ENCODE results near the gene MID2. TPM values are rescaled to one million over a fixed set of nuclear protein-coding genes. Genes with fewer than 3 reads are reported as not detected.
"Not testable (repeated sequence)": the region's sequence is repeated elsewhere in the genome, so short reads cannot be mapped to it uniquely, and the experiment has no call there.

Gene MID2
- total RNA-seq, 1 experiment from 2014 or later, result not detected

DNA sequence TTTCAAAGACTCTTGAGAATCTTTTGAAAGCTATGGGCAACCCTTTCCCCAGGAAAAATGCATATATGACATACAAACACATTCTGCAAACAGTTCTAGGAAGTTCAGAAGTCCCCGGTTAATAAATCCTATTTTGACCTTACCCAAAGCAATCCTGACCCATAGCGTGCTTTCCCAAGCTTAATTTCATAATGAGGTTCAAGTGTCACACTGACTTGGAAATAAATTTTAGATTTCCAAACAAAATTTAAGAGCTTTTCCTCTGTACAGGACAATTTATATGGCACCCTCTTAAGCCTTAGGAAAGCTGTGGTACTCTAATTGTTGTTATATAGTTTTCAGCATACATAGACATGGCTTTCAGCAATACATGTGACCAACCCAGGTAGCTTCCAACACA, 11.3 kb downstream of the MID2 start:
- no peak for DNase-seq (ENCODE audit: low spot score)
- in situ Hi-C loops (cut with HindIII; ENCODE audit: low sequenced_read_pairs), result no loop called here

DNA sequence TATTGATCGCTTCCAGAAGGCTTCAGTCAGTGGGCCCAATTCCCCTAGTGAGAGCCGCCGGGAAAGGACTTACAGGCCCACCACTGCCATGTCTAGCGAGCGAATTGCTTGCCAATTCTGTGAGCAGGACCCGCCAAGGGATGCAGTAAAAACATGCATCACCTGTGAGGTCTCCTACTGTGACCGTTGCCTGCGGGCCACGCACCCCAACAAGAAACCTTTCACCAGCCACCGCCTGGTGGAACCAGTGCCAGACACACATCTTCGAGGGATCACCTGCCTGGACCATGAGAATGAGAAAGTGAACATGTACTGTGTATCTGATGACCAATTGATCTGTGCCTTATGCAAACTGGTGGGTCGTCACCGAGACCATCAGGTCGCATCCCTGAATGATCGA, 15.3 kb downstream of the MID2 start:
- no peak for DNase-seq (ENCODE audit: low spot score)
- in situ Hi-C loops (cut with HindIII; ENCODE audit: low sequenced_read_pairs), result no loop called here

DNA sequence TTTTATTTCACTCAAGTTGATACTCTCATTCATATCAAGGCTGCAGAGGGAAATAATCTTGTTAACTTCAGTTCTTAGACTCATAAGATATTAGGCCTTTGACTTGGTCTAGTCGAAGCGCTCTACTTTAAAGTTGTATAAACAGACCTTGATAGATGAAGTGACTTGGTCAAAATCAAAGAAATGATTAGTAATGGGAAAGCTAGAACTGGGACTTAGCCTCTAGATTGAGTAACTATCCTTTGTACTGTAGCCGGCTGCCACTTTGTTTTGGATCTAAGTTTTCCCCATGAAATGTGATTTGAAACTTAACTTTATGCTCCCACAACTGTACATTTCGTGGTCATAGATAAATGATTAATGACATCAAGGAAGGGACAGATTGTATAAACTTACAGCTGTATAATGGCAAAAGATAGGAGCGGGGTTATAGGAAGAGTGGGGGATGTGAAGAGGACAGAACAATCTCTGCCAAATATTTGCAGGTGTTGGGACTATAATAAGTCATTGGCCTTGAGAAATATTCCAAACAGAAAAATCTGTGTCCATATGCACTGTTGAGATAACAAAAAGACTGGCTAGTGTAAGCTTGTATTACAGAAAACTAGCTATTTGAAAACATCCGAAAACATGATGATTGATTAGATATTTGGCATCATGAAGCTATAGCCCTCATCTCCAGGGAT, 17.2 kb downstream of the MID2 start:
- no peak for DNase-seq (ENCODE audit: low spot score)
- in situ Hi-C loops (cut with HindIII; ENCODE audit: low sequenced_read_pairs), result no loop called here

DNA sequence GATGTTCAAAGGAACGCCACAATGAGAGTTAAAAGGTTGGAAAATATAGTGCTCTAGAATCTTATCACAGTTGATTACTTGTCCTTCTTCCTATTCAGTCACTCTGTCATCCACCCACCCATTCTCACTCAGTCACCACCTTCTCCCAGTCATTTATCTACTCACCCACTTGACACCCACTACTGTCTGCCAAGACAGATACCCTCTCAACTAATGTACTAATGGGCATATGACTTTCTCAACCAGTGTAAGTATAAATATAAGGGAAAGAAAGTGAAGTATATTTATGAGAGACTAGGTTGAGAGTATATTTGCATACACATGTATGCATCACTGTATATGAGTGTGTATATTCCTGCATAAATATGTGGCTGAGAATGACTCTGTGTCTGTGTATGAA, 20.0 kb downstream of the MID2 start:
- in situ Hi-C loops (cut with HindIII; ENCODE audit: low sequenced_read_pairs), result no loop called here
- DNase-seq (ENCODE audit: low spot score), result no peak

DNA sequence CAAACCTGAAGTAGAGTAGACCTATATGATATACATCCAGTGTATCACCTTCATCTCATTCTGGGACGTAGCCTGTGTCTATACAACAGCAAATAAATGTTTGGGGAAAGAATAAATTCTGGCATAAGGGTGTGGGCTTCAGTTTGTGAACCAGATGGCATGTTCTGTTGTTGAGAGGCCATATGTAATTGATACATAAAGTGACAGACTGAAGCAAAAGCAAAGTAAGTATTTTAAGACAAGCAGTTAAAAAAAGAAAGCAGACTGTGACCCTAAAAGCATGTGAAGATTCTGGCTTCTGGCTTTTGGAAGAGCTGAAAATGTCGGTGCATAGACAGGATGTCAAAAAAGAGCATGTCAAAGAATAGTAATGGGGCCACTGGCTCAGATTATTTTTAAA, 22.9 kb downstream of the MID2 start:
- in situ Hi-C loops (cut with HindIII; ENCODE audit: low sequenced_read_pairs), result no loop called here
- no peak for DNase-seq (ENCODE audit: low spot score)

DNA sequence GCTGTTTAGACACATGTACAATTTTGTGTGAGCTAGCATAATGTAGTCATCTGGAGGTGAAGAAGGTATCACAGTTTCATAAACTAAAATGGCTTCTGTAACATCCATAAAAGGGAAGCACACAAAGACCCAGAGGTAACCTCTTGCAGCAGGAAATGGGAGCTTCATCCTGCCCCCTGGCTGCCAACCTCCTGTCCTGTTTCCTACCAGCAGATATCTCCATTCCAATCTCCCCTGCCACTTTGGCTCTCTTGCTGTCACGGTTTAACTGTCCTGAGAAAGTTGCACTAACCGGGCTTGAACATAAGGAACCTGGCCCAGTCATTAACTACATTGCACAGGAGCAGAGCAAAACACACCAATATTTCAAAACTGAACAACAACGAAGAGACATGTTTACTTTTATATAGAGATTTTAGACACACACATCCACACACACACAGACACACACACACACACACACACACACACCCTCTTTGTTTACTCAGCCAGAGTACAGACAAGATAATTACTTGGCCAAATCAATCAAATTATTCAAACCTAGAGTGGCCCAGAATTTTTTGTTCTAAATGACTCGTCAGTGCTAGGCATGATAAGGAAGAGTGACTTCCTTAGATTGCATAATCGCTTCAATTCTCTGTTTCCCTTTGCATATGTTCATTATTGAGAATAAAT, 24.2 kb downstream of the MID2 start:
- in situ Hi-C loops (cut with HindIII; ENCODE audit: low sequenced_read_pairs), result no loop called here
- DNase-seq (ENCODE audit: low spot score), result peak; percentile 40

DNA sequence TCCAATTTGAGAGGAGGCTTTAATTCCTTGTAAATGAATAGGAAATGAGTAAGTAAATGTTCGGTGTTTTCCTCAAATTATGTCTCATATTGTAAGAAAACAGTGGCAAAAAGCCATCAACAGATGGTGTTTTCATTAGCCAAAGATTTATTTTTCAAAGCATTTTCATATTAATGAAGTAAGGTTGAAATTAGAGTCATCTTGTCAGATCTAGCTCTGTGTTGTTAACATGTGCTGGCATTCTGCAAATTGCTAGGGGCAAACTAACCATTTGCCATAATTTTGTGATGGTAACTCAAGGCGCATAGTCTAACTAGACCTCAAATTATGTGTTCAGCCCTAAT, 24.7 kb downstream of the MID2 start:
- peak; percentile 47 for DNase-seq (ENCODE audit: low spot score)
- in situ Hi-C loops (cut with HindIII; ENCODE audit: low sequenced_read_pairs), result no loop called here

DNA sequence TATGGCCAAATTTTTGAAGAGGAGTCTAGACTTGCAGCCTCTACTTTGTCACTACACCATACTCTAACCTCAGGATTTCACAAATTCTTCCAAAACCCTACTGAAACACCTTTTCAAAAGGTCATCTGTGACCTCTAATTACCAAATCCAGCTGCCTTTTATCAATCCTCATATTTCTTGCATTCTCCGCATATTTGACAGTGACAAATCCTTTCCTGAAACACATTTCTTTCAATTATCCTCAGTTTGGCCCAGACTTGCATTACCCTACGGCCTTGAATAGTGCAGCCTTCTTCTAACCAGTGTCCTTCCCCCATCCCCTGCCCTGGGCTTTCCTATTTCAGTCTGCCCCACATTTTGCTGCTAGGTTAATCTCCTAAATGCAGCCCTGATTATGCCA, 25.5 kb downstream of the MID2 start:
- no peak for DNase-seq (ENCODE audit: low spot score)
- in situ Hi-C loops (cut with HindIII; ENCODE audit: low sequenced_read_pairs), result no loop called here

DNA sequence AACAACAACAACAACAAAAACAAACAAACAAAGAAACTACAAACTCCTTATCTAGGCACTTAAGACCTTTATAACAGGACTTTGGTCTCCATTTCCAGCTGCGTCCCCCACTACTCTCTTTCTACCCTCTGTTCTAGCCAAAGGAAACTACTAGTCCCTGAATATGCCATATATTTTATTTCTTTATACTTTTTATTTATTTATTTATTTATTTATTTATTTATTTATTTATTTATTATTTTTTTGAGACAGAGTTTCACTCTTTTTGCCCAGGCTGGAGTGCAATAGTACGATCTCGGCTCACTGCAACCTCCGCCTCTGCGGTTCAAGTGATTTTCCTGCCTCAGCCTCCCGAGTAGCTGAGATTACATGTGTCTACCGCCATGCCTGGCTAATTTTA, 26.0 kb downstream of the MID2 start:
- not testable (repeated sequence) for DNase-seq (ENCODE audit: low spot score)

DNA sequence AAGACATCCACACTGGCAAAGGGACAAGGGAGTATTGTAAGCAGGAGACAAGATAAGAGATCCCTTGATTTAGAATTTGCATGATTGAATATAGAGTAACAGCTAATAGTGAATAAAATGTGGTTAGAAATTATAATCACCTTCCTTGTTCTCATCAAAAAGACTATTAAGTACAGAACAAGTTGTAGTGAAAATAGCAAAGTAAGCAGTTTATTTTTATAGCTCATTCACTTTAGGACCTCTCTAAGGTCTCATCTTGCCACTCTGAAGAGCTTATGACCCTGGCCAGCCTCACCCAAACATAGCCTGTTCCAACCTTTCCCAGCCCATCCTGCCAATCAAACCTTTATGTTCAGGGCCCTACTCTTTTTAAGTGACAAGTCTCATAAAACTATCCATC, 30.6 kb downstream of the MID2 start:
- in situ Hi-C loops (cut with HindIII; ENCODE audit: low sequenced_read_pairs), result no loop called here
- no peak for DNase-seq (ENCODE audit: low spot score)

More for the DNA sequence above, 26.0 kb downstream of the MID2 start:
- in situ Hi-C loops (cut with HindIII; ENCODE audit: low sequenced_read_pairs), result not testable (repeated sequence)

DNA sequence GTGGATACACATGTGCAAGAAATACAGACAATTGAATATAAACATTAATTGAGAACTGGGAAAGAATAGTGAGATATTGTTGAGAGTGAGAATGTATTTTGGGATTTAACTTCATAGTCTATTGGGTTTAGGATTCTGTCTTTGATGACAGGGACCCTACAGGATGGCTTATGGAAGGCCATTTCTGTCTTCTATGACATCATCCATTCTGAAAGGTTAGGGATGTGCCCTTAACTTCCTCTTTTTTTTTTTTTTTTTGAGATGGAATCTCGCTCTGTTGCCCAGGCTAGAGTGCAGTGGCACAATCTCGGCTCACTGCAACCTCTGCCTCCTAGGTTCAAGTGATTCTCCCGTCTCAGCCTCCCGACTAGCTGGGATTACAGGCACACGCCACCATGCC, 31.4 kb downstream of the MID2 start:
- in situ Hi-C loops (cut with HindIII; ENCODE audit: low sequenced_read_pairs), result not testable (repeated sequence)

DNA sequence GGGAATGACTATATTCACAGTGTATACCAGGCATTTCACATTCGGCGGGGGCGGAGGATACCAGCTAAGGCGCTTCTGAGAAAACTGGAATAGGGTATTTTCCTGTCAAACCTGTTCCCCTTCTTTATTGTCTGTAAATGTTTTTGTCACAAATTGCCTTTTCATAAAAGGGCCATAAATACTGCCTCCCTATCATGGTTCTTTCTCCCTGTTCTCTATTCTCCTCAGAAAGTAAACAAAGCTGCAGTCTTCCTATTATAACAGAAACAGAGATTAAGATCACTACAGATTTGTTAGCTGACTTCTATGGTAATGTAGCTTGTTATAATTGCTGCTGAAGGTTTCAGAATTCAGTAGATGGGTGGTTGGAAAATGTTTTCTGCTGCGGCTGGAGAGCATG, 32.2 kb downstream of the MID2 start:
- in situ Hi-C loops (cut with HindIII; ENCODE audit: low sequenced_read_pairs), result no loop called here
- no peak for DNase-seq (ENCODE audit: low spot score)

More for the DNA sequence above, 31.4 kb downstream of the MID2 start:
- not testable (repeated sequence) for DNase-seq (ENCODE audit: low spot score)

DNA sequence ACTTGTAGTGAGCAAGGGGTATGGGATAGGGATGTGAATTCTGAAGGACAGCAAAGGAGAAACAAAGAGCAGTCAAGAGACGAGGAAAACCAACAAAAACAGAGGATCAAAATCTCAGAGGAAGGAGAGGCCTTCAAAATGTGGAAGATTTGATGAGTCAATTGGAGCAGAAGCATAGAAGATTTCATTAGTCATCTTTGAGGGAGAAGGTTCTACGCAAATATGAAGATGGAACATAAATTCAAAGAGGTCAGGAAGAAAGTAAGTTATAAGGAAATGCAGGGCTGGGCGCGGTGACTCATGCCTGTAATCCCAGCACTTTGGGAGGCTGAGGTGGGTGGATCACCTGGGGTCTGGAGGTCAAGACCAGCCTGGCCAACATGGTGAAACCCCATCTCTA, 35.4 kb downstream of the MID2 start:
- no peak for DNase-seq (ENCODE audit: low spot score)
- in situ Hi-C loops (cut with HindIII; ENCODE audit: low sequenced_read_pairs), result no loop called here

DNA sequence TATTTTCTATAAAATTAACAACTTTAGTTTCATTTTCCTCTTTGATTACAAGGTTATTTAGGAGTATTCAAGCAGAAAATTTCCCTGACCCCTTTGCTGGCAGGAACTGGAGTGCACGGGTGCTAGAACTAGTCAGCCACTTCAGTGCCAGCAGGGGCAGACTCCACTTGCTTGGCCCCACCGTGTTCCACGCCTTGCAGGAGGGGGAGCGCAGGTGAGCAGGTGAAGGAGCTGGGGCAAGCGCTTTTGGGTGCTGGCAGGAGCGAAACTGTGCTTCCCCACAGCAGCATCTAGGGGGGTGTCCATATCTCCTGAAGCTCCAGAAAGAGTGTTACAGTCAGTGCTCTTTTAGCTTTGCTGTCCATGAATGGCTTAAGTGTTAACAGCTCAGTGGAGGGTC, 45.5 kb downstream of the MID2 start:
- DNase-seq (ENCODE audit: low spot score), result no peak
- in situ Hi-C loops (cut with HindIII; ENCODE audit: low sequenced_read_pairs), result no loop called here

DNA sequence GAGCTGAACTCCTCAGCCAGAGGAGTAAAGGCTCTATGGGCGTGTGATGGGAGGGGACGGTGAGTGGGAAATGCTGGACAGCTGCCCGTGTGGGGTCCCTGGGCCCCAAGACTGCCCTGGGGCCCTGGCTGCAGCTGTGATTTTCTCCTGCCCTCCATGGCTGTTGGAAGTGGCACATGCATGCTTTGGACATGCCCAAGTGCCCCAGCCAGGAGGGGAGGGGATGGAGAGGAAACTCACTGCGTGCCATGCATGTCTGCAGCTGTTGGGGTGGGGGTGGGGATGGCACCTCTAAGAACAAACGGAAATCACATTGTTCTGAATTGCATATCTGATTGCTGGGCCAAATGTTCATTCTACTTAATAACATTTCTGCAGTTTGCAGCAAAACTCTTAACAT, 52.4 kb downstream of the MID2 start:
- DNase-seq (ENCODE audit: low spot score), result no peak
- in situ Hi-C loops (cut with HindIII; ENCODE audit: low sequenced_read_pairs), result no loop called here

DNA sequence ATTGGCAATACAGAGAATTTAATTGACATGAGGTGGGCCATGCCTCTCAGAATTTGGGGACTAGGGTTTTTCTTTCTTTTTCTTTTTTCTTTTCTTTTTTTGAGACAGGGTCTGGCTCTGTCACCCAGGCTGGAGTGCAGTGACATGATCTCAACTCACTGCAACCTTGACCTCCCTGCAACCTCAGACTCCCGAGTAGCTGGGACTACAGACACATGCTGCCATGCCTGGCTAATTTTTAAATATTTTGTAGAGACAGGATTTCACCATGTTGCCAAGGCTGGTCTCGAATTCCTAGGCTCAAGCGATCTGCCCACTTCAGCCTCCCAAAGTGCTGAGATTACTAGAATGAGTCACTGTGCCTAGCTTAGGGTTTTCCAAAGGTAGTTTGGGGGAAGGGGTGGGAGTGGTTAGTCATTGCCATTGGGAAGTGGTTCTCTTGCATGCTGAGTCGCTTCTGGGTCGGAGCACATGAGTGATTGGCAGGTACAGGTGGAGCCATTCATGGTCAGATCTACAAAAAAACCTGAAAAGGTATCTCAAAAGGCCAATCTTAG, 54.5 kb downstream of the MID2 start:
- in situ Hi-C loops (cut with HindIII; ENCODE audit: low sequenced_read_pairs), result no loop called here
- DNase-seq (ENCODE audit: low spot score), result no peak

DNA sequence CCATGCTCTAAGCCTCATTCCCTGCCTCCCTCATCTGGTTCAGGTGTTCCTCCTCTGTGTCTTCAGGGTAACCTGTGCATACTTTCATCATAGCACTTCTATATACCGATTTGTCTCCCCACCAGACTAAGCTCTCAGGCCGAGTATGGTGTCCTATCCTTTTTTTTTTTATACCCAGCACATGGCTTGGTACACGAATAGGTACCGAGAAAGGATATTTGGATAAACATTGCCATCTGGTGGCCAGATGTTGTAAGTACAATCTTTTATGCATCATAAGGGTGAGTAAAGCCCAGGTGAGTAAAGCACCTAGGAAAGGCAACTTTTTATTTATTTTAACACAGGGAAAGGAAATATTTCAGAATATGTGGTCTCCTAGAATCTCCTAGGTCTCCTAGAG, 68.4 kb downstream of the MID2 start:
- in situ Hi-C loops (cut with HindIII; ENCODE audit: low sequenced_read_pairs), result no loop called here
- peak; percentile 26 for DNase-seq (ENCODE audit: low spot score)

DNA sequence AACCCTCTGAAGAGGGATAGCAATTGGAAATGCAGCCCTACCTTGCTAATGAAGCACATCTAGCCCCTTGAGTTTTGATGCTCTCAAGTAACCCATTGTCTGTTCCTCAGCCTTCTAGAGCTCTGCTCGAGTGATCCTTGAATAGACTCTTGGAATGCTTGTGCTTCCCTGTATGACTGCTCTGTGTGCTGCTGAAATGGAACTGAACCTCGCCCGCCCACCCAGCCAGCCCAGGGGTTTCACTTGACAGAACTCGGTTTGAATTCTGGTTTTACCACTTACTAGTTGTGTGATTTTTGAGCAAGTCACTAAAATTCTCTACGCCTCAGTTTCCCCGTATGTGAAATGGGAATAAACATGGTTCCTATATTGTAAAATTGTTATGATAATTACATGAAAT, 77.1 kb downstream of the MID2 start:
- in situ Hi-C loops (cut with HindIII; ENCODE audit: low sequenced_read_pairs), result no loop called here

DNA sequence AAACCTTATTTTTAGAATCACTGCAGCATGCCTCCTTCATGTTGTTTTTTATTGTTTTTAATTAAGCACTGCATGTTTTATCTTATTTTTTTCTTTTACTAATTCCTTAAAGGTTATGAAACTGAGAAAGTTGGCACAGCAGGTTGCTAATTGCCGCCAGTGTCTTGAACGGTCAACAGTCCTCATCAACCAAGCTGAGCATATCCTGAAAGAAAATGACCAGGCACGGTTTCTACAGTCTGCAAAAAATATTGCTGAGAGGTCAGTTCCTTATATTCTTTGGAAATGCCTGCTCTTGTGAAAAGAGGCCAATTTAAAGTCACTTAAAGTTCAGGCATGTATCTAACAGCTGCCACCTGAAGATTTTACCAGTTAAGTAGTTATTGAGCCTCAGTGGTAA, 79.7 kb downstream of the MID2 start:
- no peak for DNase-seq (ENCODE audit: low spot score)
- in situ Hi-C loops (cut with HindIII; ENCODE audit: low sequenced_read_pairs), result no loop called here

More for the DNA sequence above, 77.1 kb downstream of the MID2 start:
- DNase-seq (ENCODE audit: low spot score), result no peak

DNA sequence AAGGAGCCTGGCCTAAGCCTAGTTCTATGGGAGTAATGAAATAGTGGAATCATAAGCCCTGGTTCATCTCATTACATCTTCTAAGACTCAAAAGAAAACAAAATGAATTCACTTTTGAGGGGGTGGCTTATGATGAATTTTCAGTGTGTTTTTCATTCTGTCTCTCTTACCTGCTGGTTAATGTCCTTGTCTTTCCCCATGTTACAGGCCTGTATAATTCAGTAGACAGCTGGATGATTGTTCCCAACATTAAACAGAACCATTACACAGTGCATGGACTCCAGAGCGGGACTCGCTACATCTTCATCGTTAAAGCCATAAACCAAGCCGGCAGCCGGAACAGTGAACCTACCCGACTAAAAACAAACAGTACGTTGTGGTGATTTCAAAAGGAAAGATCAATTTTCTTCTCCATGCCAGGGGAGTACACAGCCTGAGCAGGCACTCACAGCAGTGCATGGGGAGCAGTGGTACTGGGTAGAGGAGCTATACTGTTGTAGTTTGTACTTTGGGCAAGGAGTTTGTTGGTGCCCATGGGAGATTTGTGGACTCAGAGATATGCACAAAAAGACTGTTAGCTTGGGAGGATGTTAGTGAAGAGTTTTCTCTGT, 98.6 kb downstream of the MID2 start:
- no peak for DNase-seq (ENCODE audit: low spot score)
- in situ Hi-C loops (cut with HindIII; ENCODE audit: low sequenced_read_pairs), result no loop called here

All from G401 (cell line).